ENCODE data around the gene CTSD. TPM values are rescaled to one million over a fixed set of nuclear protein-coding genes. Genes with fewer than 3 reads are reported as not detected.

CTSD gene
- total RNA-seq, 2 experiments from 2014 or later, result 30.1 to 34.5 TPM

DNA sequence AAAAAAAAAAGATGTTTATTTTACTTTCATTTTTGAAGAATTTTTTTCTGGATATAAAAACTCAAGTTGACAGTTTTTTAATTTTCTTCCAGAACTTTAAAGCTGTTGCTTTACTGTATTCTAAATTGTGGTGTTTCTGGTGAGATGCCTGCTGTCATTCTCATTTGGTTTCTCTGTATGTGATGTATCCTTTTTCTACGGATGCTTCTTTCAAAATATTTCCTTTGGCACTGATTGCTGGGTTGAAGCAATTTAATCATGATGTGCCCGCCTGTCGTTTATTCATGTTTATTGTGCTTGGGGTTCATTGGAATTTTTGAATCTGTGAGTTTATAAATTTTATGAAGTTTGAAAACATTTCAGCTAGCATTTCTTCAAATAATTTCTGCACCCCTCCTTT lies 29.4 kb upstream of the CTSD start:
- no peaks in the 10 kb centered on the region for H3K36me3 Mint-ChIP-seq (ENCODE audit: low read depth)
- H3K9me3 Mint-ChIP-seq, result peaks cover 6% of the 10 kb centered on the region
- no peak for DNase-seq
- no peak overlapping the region for H3K27ac Mint-ChIP-seq
- intact Hi-C loops (cut with micrococcal nuclease), result no loop called here
- peaks cover 8% of the 10 kb centered on the region for H3K27me3 Mint-ChIP-seq (ENCODE audit: low read depth)
- no peak overlapping the region for H3K4me3 Mint-ChIP-seq
- peaks cover 3% of the 10 kb centered on the region for H3K4me1 Mint-ChIP-seq (ENCODE audit: low read depth)
- CTCF ChIA-PET, result interaction anchor here (0.6 kb wide), 1 partner anchor 19 kb away, joined by 3 read pairs; no protein-coding TSS in a partner anchor

- intact Hi-C loops (cut with micrococcal nuclease), result no loop called here
- H3K27ac Mint-ChIP-seq, result no peak overlapping the region
- peaks cover 8% of the 10 kb centered on the region for H3K27me3 Mint-ChIP-seq (ENCODE audit: low read depth)
- peaks cover 3% of the 10 kb centered on the region for H3K4me1 Mint-ChIP-seq (ENCODE audit: low read depth)
- H3K4me3 Mint-ChIP-seq, result no peak overlapping the region
- no peaks in the 10 kb centered on the region for H3K36me3 Mint-ChIP-seq (ENCODE audit: low read depth)
- CTCF ChIA-PET, result interaction anchor here (0.8 to 0.9 kb wide), 2 partner anchors 41 to 140 kb away, joined by 3 read pairs; no protein-coding TSS in a partner anchor
- no peak for DNase-seq
- H3K9me3 Mint-ChIP-seq, result peaks cover 6% of the 10 kb centered on the region
Observed at GRCh38 chr11:1792461-1792860, 28.7 kb upstream of the CTSD start.

- Mint-ChIP-seq H3K36me3 (ENCODE audit: low read depth) (no peaks in the 10 kb centered on the region), H3K4me1 (ENCODE audit: low read depth) (peaks cover 3% of the 10 kb centered on the region), H3K27ac (no peak overlapping the region), H3K9me3 (peaks cover 6% of the 10 kb centered on the region), H3K4me3 (no peak overlapping the region), H3K27me3 (ENCODE audit: low read depth) (peaks cover 8% of the 10 kb centered on the region)
- intact Hi-C loops (cut with micrococcal nuclease), result no loop called here
- no peak for DNase-seq
- CTCF ChIA-PET, result interaction anchor here (0.8 to 2.0 kb wide), 3 partner anchors 40 to 139 kb away, joined by 3 to 4 read pairs (median 3); no protein-coding TSS in a partner anchor
Observed at GRCh38 chr11:1791912-1792311, 28.2 kb upstream of the CTSD start.

DNA sequence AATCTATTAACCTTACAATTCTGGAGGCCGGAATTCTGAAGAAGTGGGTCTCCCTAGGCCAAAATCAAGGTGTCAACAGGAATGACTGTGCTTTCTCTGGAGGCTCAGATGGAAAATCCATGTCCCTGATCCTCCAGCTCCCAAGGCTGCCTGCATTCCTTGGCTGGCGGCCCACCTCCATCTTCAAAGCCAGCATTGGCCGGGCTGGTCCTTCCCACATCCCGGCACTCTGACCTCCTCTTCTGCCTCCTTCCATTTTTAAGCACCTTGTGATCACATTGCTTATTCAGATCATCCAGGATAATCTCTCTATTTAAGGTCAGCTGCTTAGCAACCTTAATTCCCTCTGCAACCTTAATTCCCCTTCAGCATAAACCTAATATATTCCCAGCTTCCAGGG lies 22.7 kb upstream of the CTSD start:
- intact Hi-C loops (cut with micrococcal nuclease), result no loop called here
- Mint-ChIP-seq H3K36me3 (ENCODE audit: low read depth) (no peaks in the 10 kb centered on the region), H3K4me1 (ENCODE audit: low read depth) (no peaks in the 10 kb centered on the region), H3K27ac (no peak overlapping the region), H3K9me3 (no peaks in the 10 kb centered on the region), H3K4me3 (no peak overlapping the region), H3K27me3 (ENCODE audit: low read depth) (no peaks in the 10 kb centered on the region)
- CTCF ChIA-PET, result no interaction called here
- DNase-seq, result no peak

- CTCF ChIA-PET, result no interaction called here
- intact Hi-C loops (cut with micrococcal nuclease), result no loop called here
- H3K27me3 Mint-ChIP-seq (ENCODE audit: low read depth), result no peaks in the 10 kb centered on the region
- H3K27ac Mint-ChIP-seq, result no peak overlapping the region
- no peaks in the 10 kb centered on the region for H3K9me3 Mint-ChIP-seq
- no peaks in the 10 kb centered on the region for H3K36me3 Mint-ChIP-seq (ENCODE audit: low read depth)
- H3K4me3 Mint-ChIP-seq, result no peak overlapping the region
- no peak for DNase-seq
- H3K4me1 Mint-ChIP-seq (ENCODE audit: low read depth), result no peaks in the 10 kb centered on the region
Observed at GRCh38 chr11:1785749-1786413, 22.2 kb upstream of the CTSD start.

DNA sequence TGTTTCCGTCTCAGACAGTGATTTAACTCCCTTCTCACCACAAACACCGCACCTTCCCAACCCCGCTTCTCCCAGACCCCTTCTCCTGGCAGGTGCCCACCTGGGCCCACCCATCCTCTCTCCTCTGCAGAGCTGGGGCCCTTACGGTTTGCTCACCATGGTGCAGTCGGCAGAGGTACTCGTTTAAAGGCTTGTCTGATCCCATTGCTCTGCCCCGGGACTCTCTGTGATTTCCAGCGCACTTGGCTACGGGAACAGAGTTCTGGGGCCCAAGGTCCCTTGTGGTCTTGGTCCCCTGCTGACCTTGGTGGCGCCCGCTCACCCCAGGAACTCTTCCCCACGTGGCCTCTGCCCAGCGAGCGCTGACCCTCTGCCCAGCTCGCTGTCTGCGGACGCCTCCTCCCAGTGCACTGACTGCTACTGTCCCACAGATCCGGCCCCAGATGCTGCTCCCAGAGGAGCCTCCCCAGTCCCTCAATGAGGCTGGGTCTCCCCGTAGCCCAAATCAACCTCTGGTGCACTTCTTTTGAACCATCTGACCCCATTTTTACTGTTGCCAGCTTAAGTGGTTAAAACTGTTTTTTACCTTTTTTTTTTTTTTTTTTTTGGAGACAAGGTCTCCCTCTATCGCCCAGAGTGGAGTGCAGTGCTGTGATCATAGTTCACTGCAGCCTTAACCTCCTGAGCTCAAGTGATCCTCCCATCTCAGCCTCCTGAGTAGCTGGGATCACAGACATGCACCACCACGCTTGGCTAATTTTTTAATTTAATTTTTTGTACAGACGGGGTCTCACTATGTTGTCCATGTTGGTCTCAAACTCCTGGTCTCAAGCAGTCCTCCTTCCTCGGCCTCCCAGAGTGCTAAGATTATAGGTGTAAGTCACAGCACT lies 21.3 kb upstream of the CTSD start:
- Mint-ChIP-seq H3K4me1 (ENCODE audit: low read depth) (no peaks in the 10 kb centered on the region), H3K27me3 (ENCODE audit: low read depth) (no peaks in the 10 kb centered on the region), H3K27ac (no peak overlapping the region), H3K9me3 (no peaks in the 10 kb centered on the region), H3K36me3 (ENCODE audit: low read depth) (no peaks in the 10 kb centered on the region), H3K4me3 (no peak overlapping the region)
- CTCF ChIA-PET, result no interaction called here
- intact Hi-C loops (cut with micrococcal nuclease), result no loop called here
- no peak for DNase-seq

GRCh38 chr11:1783725-1784529 lies 20.2 kb upstream of the CTSD start:
- intact Hi-C loops (cut with micrococcal nuclease), result no loop called here
- Mint-ChIP-seq H3K9me3 (no peaks in the 10 kb centered on the region), H3K36me3 (ENCODE audit: low read depth) (no peaks in the 10 kb centered on the region), H3K27ac (no peak overlapping the region), H3K4me1 (ENCODE audit: low read depth) (no peaks in the 10 kb centered on the region), H3K27me3 (ENCODE audit: low read depth) (no peaks in the 10 kb centered on the region), H3K4me3 (no peak overlapping the region)
- DNase-seq, result no peak
- CTCF ChIA-PET, result no interaction called here

DNA sequence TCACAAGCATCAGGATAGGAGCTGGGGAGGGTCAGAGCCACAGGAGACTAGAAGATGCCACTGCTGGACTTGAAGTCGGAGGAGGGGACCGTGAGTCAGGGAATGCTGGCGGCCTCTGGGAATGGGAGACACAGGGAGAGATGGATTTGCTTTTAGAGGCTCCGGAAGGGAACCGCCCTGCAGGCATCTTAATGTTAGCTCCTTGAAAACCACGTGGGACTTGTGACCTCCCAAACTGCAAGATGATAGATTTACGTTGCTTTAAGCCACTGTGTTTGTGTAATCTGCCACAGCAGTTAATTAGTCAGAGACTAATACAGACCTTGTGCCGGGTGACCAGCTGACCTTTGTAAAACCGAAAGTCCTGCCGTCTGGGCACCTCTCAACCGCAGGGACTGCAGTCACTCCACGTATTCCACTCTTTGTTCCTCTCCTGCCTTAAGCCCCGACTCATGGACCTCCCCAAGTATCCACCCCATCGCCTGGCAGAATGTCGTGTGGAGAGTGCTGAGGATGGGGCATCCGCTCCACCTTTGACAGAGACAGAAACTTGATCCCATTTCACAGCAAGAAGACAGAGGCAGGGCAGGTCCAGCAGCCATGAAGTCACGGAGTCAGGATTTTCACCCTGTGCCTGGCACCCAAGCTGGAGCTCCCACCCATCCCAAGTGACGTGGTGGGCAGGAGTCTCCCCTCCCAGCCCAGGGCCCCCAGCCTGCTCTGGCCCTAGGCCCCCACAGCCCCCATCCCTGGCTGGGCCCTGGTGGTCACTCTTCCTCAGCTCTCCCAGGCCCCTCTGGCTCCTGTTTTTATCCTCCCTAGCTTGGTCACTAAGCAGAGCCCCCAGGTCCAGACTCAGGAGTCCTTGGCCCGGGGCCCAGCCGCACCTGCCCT lies 19.4 kb upstream of the CTSD start:
- Mint-ChIP-seq H3K4me3 (no peak overlapping the region), H3K9me3 (no peaks in the 10 kb centered on the region), H3K27me3 (ENCODE audit: low read depth) (no peaks in the 10 kb centered on the region), H3K36me3 (ENCODE audit: low read depth) (no peaks in the 10 kb centered on the region), H3K27ac (no peak overlapping the region), H3K4me1 (ENCODE audit: low read depth) (no peaks in the 10 kb centered on the region)
- CTCF ChIA-PET, result no interaction called here
- intact Hi-C loops (cut with micrococcal nuclease), result no loop called here
- DNase-seq, result no peak

DNA sequence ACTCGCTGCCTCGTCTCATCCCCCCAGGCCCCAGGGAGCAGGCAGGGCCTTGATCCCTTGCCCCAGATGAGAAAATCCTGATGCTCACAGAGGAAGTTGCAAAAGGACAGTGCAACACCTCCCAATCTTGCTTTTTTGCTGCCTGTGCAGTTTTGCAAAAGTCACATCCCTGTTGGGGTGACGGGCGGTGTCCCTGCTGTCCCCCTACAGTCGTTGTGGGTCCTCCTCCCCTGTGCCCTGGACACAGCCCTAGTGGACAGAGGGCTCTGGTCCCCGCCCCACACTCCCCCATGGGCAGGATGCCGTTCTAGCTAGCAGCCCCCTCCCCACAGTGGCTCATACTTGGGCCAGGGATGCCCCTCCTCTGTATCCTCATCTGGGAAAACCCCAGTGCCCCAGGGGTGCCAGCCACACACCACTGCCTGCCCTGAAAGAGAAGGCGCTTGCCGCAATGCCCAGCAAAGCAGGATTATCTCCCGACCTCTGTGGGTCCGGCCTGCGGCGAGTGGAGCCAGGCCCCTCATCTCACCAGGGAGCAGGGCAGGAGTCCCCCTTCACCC lies 18.4 kb upstream of the CTSD start:
- no peaks in the 10 kb centered on the region for H3K27me3 Mint-ChIP-seq (ENCODE audit: low read depth)
- intact Hi-C loops (cut with micrococcal nuclease), result no loop called here
- no peaks in the 10 kb centered on the region for H3K36me3 Mint-ChIP-seq (ENCODE audit: low read depth)
- CTCF ChIA-PET, result interaction anchor here (1.7 kb wide), 1 partner anchor 88 kb away, joined by 6 read pairs; no protein-coding TSS in a partner anchor
- no peak overlapping the region for H3K27ac Mint-ChIP-seq
- H3K9me3 Mint-ChIP-seq, result no peaks in the 10 kb centered on the region
- no peaks in the 10 kb centered on the region for H3K4me1 Mint-ChIP-seq (ENCODE audit: low read depth)
- DNase-seq, result no peak
- H3K4me3 Mint-ChIP-seq, result no peak overlapping the region

DNA sequence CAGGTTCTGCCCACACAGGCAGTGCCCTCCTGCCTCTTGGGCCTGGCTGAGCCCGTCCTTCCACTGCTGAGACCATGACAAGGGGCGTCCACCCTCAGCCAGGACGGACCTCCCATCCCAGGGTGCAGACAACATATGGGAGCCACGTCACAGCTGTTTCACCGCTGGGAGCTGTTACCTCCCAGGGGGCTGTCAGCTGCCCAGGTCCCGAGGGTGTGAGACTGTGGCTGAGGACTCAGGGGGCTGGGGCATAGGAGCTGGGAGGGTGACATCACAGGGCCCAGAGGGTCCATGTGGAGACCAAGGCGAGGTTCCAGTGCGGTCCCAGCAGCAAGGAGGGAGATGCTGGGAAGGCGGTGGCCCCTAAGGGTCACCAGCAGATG lies 17.9 kb upstream of the CTSD start:
- Mint-ChIP-seq H3K9me3 (no peaks in the 10 kb centered on the region), H3K27me3 (ENCODE audit: low read depth) (no peaks in the 10 kb centered on the region), H3K4me1 (ENCODE audit: low read depth) (no peaks in the 10 kb centered on the region), H3K27ac (no peak overlapping the region), H3K4me3 (no peak overlapping the region), H3K36me3 (ENCODE audit: low read depth) (no peaks in the 10 kb centered on the region)
- no peak for DNase-seq
- CTCF ChIA-PET, result interaction anchor here (1.7 kb wide), 1 partner anchor 88 kb away, joined by 6 read pairs; no protein-coding TSS in a partner anchor
- intact Hi-C loops (cut with micrococcal nuclease), result no loop called here
